Body of pancreas (tissue), 4 donors: ENCODE data around the gene NGLY1. TPM values are rescaled to one million over a fixed set of nuclear protein-coding genes. Genes with fewer than 3 reads are reported as not detected.

Source experiments
- ATAC-seq: fragments of 150-250 bp; one replicate; pipeline ENCODE4 v1.9.1; 2016
- DNase-seq, 4 donors: peaks; one replicate each; pipeline ENCODE4 v3.0.0-alpha.2; 2019
- H3K27ac ChIP-seq, 4 donors: fragments of 200-600 bp; sonication (generic); 1 replicate in 3 of 4; 2 replicates in 1 of 4; pipeline versions ENCODE4 v1.5.1 to v1.6.1; 2016 to 2019; ENCODE audit warnings: mild to moderate bottlenecking in 1 of 4, mixed read lengths in 1 of 4, moderate library complexity in 1 of 4
- H3K27me3 ChIP-seq, 2 donors: fragments of 200-600 bp; sonication (generic); one replicate each; pipeline ENCODE4 v1.6.0; 2016; ENCODE audit warnings: mild to moderate bottlenecking in 1 of 2
- H3K36me3 ChIP-seq, 2 donors: fragments of 200-600 bp; sonication (generic); replicated peaks in 1 of 2; 2 replicates each; pipeline ENCODE4 v1.5.1; 2016; ENCODE audit warnings: low read depth in 2 of 2; ENCODE audit not compliant: insufficient read depth in 1 of 2
- H3K4me1 ChIP-seq: fragments of 200-600 bp; sonication (generic); one replicate; pipeline ENCODE4 v1.6.0; 2016
- H3K4me3 ChIP-seq, 2 donors: fragments of 200-600 bp; sonication (generic); 1 replicate in 1 of 2; 2 replicates in 1 of 2; pipeline ENCODE4 v1.5.1; 2016 to 2019
- H3K9me3 ChIP-seq, 3 donors: fragments of 200-600 bp; sonication (generic); 1 replicate in 2 of 3; 2 replicates in 1 of 3; pipeline ENCODE4 v1.5.1; 2016
- POLR2A ChIP-seq, 3 donors: fragments of 450-650 bp; IDR thresholded peaks; one replicate each; pipeline ENCODE4 v1.6.1; 2016; ENCODE audit warnings: antibody characterized with exemption in 3 of 3, mild to moderate bottlenecking in 2 of 3
- WGBS, 2 donors: methylation state at CpG; one replicate each; pipeline ENCODE4 v1.1.5; 2017; 5-methylcytosine and 5-hydroxymethylcytosine counted together
- intact Hi-C: fragments of 100-400 bp; cut with DNase I; formaldehyde crosslinking; loops from one replicate; pipeline ENCODE4 v1.15.1; 2023
- total RNA-seq, 2 donors: library from RNA; depleted of rRNA; stranded (reverse); fragments of >200 nt; gene quantifications; one replicate each; pipeline ENCODE4 v1.1.0, GENCODE V29; 2016
- TF ChIP-seq, protein P1 (sequence below), 7 experiments: fragments of 450-650 bp in 4 of 7; fragments of 200-600 bp in 3 of 7; sonication (generic) in 3 of 7; IDR thresholded peaks; one replicate each; pipeline ENCODE4 v1.5.1; 2016 to 2019; ENCODE audit warnings: antibody characterized with exemption in 7 of 7

NGLY1 gene
- total RNA-seq, 2 donors from 2014 or later: 26.2 to 42.2 TPM

DNA sequence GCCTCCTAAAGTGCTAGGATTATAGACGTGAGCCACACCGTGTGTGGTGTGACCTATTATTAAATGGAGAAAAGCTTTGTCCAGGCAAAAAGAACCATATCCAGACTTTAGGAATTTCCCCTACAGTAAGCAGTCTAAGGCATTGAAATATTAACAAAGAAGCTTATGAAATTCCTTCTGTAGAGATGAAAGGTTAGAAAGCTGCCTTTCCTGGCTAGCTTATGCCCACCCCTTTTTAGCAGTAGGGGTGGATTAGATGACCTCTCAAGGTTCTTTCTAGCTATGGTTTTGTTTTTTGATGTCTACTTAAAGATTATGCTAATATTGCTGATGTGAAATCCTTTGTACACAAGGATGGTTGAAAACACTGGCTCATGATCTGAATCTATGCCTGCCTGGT lies 20.6 kb upstream of the NGLY1 start:
- WGBS, 2 donors: 78 to 90% methylated on average over 2 of the region's 2 CpGs
- no peaks in the 10 kb centered on the region for H3K27me3 ChIP-seq
- ATAC-seq (no peak), DNase-seq (no peak)
- no peaks in the 10 kb centered on the region for H3K4me1 ChIP-seq
- H3K27ac ChIP-seq: no peak overlapping the region
- no peaks in the 10 kb centered on the region for H3K9me3 ChIP-seq
- H3K36me3 ChIP-seq: no peaks in the 10 kb centered on the region
- no peak overlapping the region for H3K4me3 ChIP-seq
- intact Hi-C loops: no loop called here
- TF ChIP-seq, protein P1, sequence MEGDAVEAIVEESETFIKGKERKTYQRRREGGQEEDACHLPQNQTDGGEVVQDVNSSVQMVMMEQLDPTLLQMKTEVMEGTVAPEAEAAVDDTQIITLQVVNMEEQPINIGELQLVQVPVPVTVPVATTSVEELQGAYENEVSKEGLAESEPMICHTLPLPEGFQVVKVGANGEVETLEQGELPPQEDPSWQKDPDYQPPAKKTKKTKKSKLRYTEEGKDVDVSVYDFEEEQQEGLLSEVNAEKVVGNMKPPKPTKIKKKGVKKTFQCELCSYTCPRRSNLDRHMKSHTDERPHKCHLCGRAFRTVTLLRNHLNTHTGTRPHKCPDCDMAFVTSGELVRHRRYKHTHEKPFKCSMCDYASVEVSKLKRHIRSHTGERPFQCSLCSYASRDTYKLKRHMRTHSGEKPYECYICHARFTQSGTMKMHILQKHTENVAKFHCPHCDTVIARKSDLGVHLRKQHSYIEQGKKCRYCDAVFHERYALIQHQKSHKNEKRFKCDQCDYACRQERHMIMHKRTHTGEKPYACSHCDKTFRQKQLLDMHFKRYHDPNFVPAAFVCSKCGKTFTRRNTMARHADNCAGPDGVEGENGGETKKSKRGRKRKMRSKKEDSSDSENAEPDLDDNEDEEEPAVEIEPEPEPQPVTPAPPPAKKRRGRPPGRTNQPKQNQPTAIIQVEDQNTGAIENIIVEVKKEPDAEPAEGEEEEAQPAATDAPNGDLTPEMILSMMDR (IDR thresholded peaks at IDR 0.05): no peak
- no peak for TF ChIP-seq POLR2A (IDR thresholded peaks at IDR 0.05)

DNA sequence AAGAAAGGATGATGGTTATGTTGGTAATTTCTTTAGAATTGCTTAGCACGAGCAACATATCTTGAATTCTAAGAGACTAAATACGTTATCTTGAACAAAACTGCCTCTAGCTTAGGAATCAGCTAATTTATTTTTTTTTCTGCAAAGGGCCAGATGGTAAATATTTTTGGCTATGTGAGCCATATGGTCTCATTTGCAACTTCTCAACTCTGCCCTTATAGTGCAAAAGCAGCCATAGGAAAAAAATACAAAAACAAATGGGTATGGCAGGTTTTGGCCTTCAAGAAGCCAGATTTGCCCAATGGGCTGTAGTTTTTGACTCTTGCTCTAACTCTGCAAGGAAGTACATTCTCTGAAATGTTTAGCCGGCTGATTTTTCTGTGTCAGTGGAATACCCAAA lies 18.5 kb upstream of the NGLY1 start:
- H3K27ac ChIP-seq: no peak overlapping the region
- no peak overlapping the region for H3K4me3 ChIP-seq
- no peak for ATAC-seq
- no peaks in the 10 kb centered on the region for H3K27me3 ChIP-seq
- H3K4me1 ChIP-seq: no peaks in the 10 kb centered on the region
- 96 to 97% methylated on average over 3 of the region's 3 CpGs for WGBS, 2 donors
- TF ChIP-seq, protein P1 (IDR thresholded peaks at IDR 0.05): no peak
- no peak for TF ChIP-seq POLR2A (IDR thresholded peaks at IDR 0.05)
- intact Hi-C loops: no loop called here
- H3K36me3 ChIP-seq: no peaks in the 10 kb centered on the region
- no peaks in the 10 kb centered on the region for H3K9me3 ChIP-seq
- no peak for DNase-seq

DNA sequence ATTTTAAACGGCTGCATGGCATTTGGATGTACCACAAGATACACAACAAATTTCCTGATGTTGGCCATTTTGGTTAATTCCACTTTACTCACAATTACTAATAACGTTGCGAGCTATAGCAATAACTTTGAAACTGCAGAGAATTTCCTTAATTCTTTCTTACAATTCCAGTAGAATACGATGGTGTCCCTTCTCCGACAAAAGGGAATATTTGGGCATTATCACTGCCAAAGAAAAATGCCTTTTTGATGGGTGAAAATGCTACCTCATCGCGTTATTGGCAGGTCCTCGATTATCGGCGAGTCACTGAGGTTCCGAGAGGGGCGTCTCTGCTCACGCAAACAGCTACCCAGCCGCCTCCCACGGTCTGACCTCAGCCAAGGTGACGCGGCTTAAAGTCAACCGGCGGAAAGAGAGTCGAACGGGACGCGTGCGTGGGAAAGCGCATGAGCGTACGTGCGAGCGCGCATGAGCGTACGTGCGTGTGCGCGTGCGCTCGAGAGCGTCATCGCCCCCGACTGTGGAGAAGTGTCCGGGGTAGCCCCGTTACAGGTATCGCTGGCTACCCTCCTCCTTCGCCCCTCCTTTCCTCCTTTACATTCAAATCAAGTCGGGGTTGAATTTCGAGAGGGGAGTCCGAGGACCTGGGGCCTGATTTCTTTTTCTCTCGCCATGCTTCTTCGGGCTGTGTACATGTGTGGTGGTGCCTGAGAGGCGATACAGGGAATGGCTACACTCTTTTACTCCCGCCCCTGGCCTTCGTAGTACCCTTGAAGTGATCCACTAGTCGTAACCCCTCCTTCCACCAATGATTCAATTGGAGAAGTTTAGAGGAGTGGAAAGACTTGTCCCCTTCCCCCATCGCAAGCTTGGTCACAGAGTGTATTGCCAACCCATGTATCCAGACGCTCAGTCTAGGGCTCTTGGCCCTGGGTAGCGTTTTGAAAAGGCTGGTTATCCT lies 6.6 kb upstream of the NGLY1 start, which contains the start of gene OXSM:
OXSM (plus strand) TSS at position 495 of the 961 bp plus-strand sequence. CDS start 931 bp downstream, outside the sequence.
- H3K27me3 ChIP-seq: no peaks in the 10 kb centered on the region
- H3K9me3 ChIP-seq: no peaks in the 10 kb centered on the region
- WGBS, 2 donors: 0% methylated on average over 28 to 56 of the region's 56 CpGs
- intact Hi-C loops: loop anchor here (10.0 kb wide), 1 partner anchor 115 kb away; no protein-coding TSS in a partner anchor
- peak; percentile 76 to 93 (median 92) for TF ChIP-seq POLR2A (IDR thresholded peaks at IDR 0.05)
- TF ChIP-seq, protein P1 (IDR thresholded peaks at IDR 0.05): peak in 1 of 7 experiments; percentile 8
- H3K27ac ChIP-seq: peak within 1 kb of the TSS; percentile 78 to 89 (median 83)
- ATAC-seq (peak; percentile 99), DNase-seq (peak; percentile 93 to 96 (median 94))
- peak within 1 kb of the TSS; percentile 30 to 48 for H3K4me3 ChIP-seq
- peaks cover 55% of the 10 kb centered on the region for H3K4me1 ChIP-seq
- no peaks in the 10 kb centered on the region for H3K36me3 ChIP-seq

DNA sequence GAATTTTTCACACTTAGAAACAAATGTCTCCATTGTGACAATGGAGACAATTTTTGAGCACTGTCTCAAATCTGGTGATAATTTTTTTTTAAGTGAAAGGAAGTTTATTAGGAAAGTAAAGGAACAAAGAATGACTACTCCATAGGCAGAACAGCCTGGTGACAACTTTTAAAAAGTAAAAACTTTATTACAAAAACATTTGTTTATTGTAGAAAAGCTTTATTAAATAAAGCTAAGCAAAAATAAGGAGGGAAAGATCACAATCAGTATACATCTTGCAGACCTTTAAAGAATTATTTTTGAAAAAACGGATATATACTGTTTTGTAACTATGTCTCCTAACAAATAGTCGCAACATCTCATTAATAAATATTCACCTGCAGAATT lies 6.0 kb upstream of the NGLY1 start:
- Histone ChIP-seq H3K4me1 (peaks cover 55% of the 10 kb centered on the region), H3K9me3 (no peaks in the 10 kb centered on the region), H3K27ac (peak overlapping the region; percentile 78 to 89 (median 83)), H3K27me3 (no peaks in the 10 kb centered on the region), H3K4me3 (peak overlapping the region; percentile 30 to 48), H3K36me3 (no peaks in the 10 kb centered on the region)
- ATAC-seq (no peak), DNase-seq (no peak)
- no peak for TF ChIP-seq POLR2A (IDR thresholded peaks at IDR 0.05)
- TF ChIP-seq, protein P1 (IDR thresholded peaks at IDR 0.05): no peak
- 6 to 14% methylated on average over 2 of the region's 2 CpGs for WGBS, 2 donors
- intact Hi-C loops: loop anchor here (10.0 kb wide), 1 partner anchor 114 kb away; no protein-coding TSS in a partner anchor
